ENCODE results near the gene CCDC88C.
A peak's percentile ranks its signal among the peaks of the same experiment; 100 is the strongest.
"Not testable (repeated sequence)": the region's sequence is repeated elsewhere in the genome, so short reads cannot be mapped to it uniquely, and the experiment has no call there.

The CCDC88C gene

GRCh38 chr14:91453744-91454143, 36.1 kb upstream of the CCDC88C start:
- Histone ChIP-seq H3K4me2 (no peak overlapping the region), H3K9me3 (replicated peaks in 1 of 11) (no peaks in the 10 kb centered on the region), H3K27ac (no peak overlapping the region), H3K27me3 (no peaks in the 10 kb centered on the region), H3K4me1 (no peaks in the 10 kb centered on the region), H3K4me3 (no peak overlapping the region), H3K36me3 (peaks cover 45 to 58% (median 51%) of the 10 kb centered on the region in 11 experiments), H4K20me1 (peaks cover 0 to 33% (median 8%) of the 10 kb centered on the region in 11 experiments; a peak in 10 of 22 replicates), H3K9ac (no peak overlapping the region)
- TF ChIP-seq Cebpa-rat (IDR thresholded peaks at IDR 0.05) = no peak

DNA sequence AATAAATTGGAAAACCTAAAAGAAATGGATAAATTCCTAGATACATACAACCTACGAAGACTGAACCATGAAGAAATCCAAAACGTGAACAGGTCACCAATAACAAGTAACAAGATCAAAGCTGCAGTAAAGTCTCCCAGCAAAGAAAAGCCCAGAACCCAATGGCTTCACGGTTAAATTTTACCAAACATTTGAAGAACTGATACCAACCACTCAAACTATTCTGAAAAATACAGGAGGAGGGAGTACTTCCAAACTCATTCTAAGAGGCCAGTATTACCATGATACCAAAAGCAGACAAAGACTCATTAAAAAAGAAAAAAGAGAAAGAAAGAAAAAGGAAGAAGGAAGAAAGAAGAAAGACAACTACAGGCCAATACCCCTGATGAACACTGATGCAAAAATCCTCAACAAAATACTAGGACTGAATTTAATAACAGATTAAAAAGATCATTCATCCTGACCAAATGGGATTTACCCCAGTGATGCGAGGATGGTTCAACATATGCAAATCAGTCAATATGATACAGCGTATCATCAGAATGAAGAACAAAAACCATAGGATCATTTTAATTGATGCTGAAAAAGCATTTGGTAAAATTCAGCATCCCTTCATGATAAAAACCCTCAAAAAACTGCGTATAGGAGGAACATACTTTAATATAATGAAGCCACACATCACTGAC, 26.9 kb upstream of the CCDC88C start:
- no peak overlapping the region for H3K4me3 ChIP-seq
- no peaks in the 10 kb centered on the region for H3K27me3 ChIP-seq
- H4K20me1 ChIP-seq = no peaks in the 10 kb centered on the region
- no peaks in the 10 kb centered on the region for H3K4me1 ChIP-seq
- H3K9ac ChIP-seq = no peak overlapping the region
- H3K4me2 ChIP-seq = no peak overlapping the region
- TF ChIP-seq Cebpa-rat (IDR thresholded peaks at IDR 0.05) = no peak
- H3K36me3 ChIP-seq = peaks cover 0 to under 1% (median 0%) of the 10 kb centered on the region in 11 experiments; a peak in 2 of 22 replicates
- H3K9me3 ChIP-seq (replicated peaks in 1 of 11) = peaks cover 3 to 14% (median 7%) of the 10 kb centered on the region in 11 experiments; a peak in 21 of 22 replicates
- H3K27ac ChIP-seq = no peak overlapping the region

DNA sequence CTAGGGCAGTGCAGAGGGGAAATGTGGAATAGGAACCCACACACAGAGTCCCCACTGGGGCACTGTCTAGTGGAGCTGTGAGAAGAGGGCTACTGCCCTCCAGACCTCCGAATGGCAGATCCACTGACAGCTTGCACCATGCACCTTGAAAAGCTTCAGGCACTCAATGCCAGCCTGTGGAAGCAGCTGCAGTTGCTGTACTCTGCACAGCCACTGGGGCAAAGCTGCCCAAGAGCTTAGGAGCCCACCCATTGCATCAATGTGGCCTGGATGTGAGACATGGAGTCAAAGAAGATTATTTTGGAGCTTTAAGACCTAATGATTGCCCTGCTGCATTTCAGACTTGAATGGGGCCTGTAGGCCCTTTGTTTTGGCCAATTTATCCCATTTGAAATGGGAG, 21.7 kb upstream of the CCDC88C start:
- peaks cover 21 to 37% (median 27%) of the 10 kb centered on the region in 11 experiments for H3K9me3 ChIP-seq (replicated peaks in 1 of 11)
- H3K9ac ChIP-seq = no peak overlapping the region
- no peak for TF ChIP-seq Cebpa-rat (IDR thresholded peaks at IDR 0.05)
- peaks cover 0 to 10% (median 0%) of the 10 kb centered on the region in 11 experiments; a peak in 4 of 22 replicates for H3K36me3 ChIP-seq
- no peaks in the 10 kb centered on the region for H3K27me3 ChIP-seq
- no peaks in the 10 kb centered on the region for H3K4me1 ChIP-seq
- H3K27ac ChIP-seq = no peak overlapping the region
- no peaks in the 10 kb centered on the region for H4K20me1 ChIP-seq
- no peak overlapping the region for H3K4me2 ChIP-seq
- H3K4me3 ChIP-seq = no peak overlapping the region

DNA sequence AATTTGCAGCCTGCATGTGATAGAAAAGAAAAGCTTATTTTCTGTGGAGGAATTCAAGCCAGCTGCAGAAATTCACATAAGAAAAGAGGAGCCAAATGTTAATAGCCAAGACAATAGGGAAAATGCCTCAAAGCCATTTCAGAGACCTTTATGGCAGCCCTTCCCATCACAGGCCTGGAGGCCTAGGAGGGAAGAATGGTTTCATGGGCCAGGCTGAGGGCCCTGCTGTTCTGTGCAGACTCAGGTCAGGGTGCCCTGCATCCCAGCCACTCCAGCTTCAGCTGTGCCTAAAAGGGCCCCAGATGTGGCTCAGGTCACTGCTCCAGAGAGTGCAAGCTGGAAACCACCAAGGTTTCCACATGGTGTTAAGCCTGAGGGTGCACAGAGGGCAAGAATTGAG, 21.2 kb upstream of the CCDC88C start:
- no peaks in the 10 kb centered on the region for H3K4me1 ChIP-seq
- H3K4me3 ChIP-seq = no peak overlapping the region
- H3K9me3 ChIP-seq (replicated peaks in 1 of 11) = peaks cover 21 to 37% (median 27%) of the 10 kb centered on the region in 11 experiments
- no peak overlapping the region for H3K27ac ChIP-seq
- no peak overlapping the region for H3K4me2 ChIP-seq
- H4K20me1 ChIP-seq = no peaks in the 10 kb centered on the region
- peaks cover 0 to 10% (median 0%) of the 10 kb centered on the region in 11 experiments; a peak in 4 of 22 replicates for H3K36me3 ChIP-seq
- H3K27me3 ChIP-seq = no peaks in the 10 kb centered on the region
- no peak overlapping the region for H3K9ac ChIP-seq
- TF ChIP-seq Cebpa-rat (IDR thresholded peaks at IDR 0.05) = no peak

DNA sequence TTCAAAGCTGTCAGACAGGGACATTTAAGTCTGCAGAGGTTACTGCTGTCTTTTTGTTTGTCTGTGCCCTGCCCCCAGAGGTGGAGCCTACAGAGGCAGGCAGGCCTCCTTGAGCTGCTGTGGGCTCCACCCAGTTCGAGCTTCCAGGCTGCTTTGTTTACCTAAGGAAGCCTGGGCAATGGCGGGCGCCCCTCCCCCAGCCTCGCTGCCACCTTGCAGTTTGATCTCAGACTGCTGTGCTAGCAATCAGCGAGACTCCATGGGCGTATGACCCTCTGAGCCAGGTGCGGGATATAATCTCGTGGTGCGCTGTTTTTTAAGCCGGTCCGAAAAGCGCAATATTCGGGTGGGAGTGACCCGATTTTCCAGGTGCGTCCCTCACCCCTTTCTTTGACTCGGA, 18.6 kb upstream of the CCDC88C start:
- H3K27me3 ChIP-seq, H3K27ac ChIP-seq, H3K4me1 ChIP-seq, H4K20me1 ChIP-seq, H3K4me2 ChIP-seq, H3K4me3 ChIP-seq, H3K9ac ChIP-seq, H3K36me3 ChIP-seq: not testable (repeated sequence)
- H3K9me3 ChIP-seq (replicated peaks in 1 of 11) = peaks cover 21 to 37% (median 27%) of the 10 kb centered on the region in 11 experiments

- peaks cover 0 to 7% (median 0%) of the 10 kb centered on the region in 10 experiments; a peak in 1 of 20 replicates for H3K4me1 ChIP-seq
- no peak for TF ChIP-seq Cebpa-rat (IDR thresholded peaks at IDR 0.05)
- H3K36me3 ChIP-seq = no peaks in the 10 kb centered on the region
These were observed 11.8 kb upstream of the CCDC88C start for GRCh38 chr14:91429385-91429784.

DNA sequence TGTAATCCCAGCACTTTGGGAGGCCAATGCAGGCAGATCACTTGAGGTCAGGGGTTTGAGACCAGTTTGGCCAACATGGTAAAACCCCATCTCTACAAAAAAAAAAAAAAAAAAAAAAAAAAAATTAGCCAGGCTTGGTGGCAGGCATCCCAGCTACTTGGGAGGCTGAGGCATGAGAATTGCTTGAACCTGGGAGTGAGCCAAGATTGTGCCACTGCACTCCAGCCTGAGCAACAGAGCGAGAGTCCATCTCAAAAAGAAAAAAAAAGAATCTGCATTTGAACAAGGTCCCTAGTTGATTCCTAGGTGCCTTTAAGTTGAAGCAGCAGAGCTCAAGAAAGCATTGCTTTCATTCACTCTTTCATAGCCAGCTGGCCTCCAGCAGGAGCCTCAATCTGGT, 11.3 kb upstream of the CCDC88C start:
- H3K9me3 ChIP-seq (replicated peaks in 1 of 11); H3K9ac ChIP-seq; H3K4me1 ChIP-seq; H4K20me1 ChIP-seq; H3K27me3 ChIP-seq; H3K4me2 ChIP-seq; H3K27ac ChIP-seq; H3K4me3 ChIP-seq; H3K36me3 ChIP-seq: not testable (repeated sequence)

More at GRCh38 chr14:91429385-91429784, 11.8 kb upstream of the CCDC88C start:
- Histone ChIP-seq H3K27ac (no peak overlapping the region), H3K4me2 (no peak overlapping the region), H4K20me1 (no peaks in the 10 kb centered on the region), H3K4me3 (no peak overlapping the region), H3K9me3 (replicated peaks in 1 of 11) (no peaks in the 10 kb centered on the region), H3K9ac (no peak overlapping the region), H3K27me3 (no peaks in the 10 kb centered on the region)

DNA sequence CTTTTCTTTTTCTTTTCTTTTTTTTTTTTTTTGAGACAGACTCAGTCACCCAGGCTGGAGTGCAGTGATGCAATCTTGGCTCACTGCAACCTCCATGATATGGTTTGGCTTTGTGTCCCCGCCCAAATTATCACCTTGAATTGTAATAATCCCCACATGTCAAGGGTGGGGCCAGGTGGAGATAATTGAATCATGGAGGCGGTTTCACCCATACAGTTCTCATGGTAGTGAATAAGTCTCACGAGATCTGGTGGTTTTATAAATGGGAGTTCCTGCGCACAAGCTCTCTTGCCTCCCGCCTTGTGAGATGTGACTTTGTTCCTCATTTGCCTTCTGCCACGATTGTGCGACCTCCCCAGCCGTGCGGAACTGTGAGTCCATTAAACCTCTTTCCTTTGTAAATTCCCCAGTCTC, 7.9 kb upstream of the CCDC88C start:
- not testable (repeated sequence) for H3K9me3 ChIP-seq (replicated peaks in 1 of 11); H3K36me3 ChIP-seq; H3K27me3 ChIP-seq; H3K27ac ChIP-seq; H3K4me3 ChIP-seq; H3K9ac ChIP-seq; H4K20me1 ChIP-seq
- TF ChIP-seq Cebpa-rat (IDR thresholded peaks at IDR 0.05) = 0 out of 22 replicates have a peak, but pooled peaks of 1 of the 11 experiments have one; percentile 8
- Histone ChIP-seq H3K4me1 (peaks cover 5 to 16% (median 11%) of the 10 kb centered on the region in 10 experiments; a peak in 13 of 20 replicates), H3K4me2 (0 out of 22 replicates have a peak overlapping the region, but pooled peaks of 1 of the 11 experiments have one; percentile 11)

DNA sequence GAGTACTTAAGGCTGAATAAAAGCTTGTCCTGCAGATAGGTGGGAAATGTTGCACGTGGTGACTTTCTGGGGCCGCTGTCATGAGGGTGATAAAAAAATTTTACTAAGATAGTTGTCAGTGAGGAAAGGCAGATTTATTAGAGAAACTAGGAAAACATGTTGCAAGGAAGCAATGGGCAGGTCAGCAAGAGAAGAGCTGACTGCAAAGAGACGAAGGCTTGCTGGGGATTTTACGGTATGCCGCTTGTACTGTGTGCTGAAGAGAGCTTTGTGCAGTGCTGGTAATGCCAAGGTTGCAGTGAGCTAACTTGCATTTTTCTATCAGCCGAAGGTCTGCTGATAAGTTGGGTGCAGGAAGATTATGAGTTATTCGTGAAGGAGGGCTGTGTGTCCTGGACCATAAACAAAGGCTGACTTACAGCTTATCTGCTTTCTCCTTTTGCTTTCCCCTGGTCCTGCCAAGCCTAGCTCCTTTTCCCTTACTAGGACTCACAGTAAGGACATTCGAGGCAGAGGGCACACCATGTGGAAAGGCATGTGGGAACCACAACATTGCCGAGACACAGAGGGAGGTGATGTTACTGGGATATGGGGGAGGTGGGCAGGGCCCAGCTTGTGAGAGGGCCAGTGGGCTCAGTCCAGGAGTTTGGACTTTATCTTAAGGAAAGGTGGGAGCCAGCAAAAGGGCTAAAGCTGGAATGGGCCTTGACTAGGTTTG, 7.4 kb upstream of the CCDC88C start:
- no peak for TF ChIP-seq Cebpa-rat (IDR thresholded peaks at IDR 0.05)
- Histone ChIP-seq H4K20me1 (no peaks in the 10 kb centered on the region), H3K4me3 (no peak overlapping the region), H3K27me3 (no peaks in the 10 kb centered on the region), H3K9me3 (replicated peaks in 1 of 11) (no peaks in the 10 kb centered on the region), H3K9ac (no peak overlapping the region), H3K4me2 (no peak overlapping the region), H3K36me3 (no peaks in the 10 kb centered on the region), H3K4me1 (peaks cover 5 to 16% (median 11%) of the 10 kb centered on the region in 10 experiments; a peak in 13 of 20 replicates), H3K27ac (no peak overlapping the region)

All from BLaER1 treated with 17β-estradiol and CSF1 and Interleukin-3, amounts not matched to agents 10 nM and 100 nM (cell line).